ENCODE results near the gene STUB1. TPM values are rescaled to one million over a fixed set of nuclear protein-coding genes. Genes with fewer than 3 reads are reported as not detected.
A peak's percentile ranks its signal among the peaks of the same experiment; 100 is the strongest.
"Not testable (repeated sequence)": the region's sequence is repeated elsewhere in the genome, so short reads cannot be mapped to it uniquely, and the experiment has no call there.

The STUB1 gene
- total RNA-seq, 2 experiments from 2014 or later, result 72.4 to 85.5 TPM

GRCh38 chr16:711084-711483 lies 30.9 kb downstream of the STUB1 start:
- intact Hi-C loops (cut with micrococcal nuclease; ENCODE audit: unreplicated experiment), result loop anchor here (1.0 kb wide), 1 partner anchor 74 kb away; no protein-coding TSS in a partner anchor
- no peak for TF ChIP-seq EZH2phosphoT487 (IDR thresholded peaks at IDR 0.05; ENCODE audit: borderline replicate concordance, low read depth, low read length)
- no peak for TF ChIP-seq CTCF (conservative IDR thresholded peaks at IDR 0.05; ENCODE audit: low read length)
- no peaks in the 10 kb centered on the region for H3K36me3 ChIP-seq (ENCODE audit: insufficient read depth, low read length)
- no peak overlapping the region for H2AFZ ChIP-seq (ENCODE audit: low read length)
- DNase-seq (ENCODE audit: low spot score), result no peak
- H3K4me2 ChIP-seq (ENCODE audit: low read length), result no peak overlapping the region
- POLR2A ChIA-PET, result no interaction called here
- no TSS peak for BruUV-seq (replicated peaks)
- CTCF ChIA-PET (ENCODE audit: unreplicated experiment), result no interaction called here
- no peaks in the 10 kb centered on the region for H4K20me1 ChIP-seq (ENCODE audit: insufficient read depth, low read length)
- no peaks in the 10 kb centered on the region for H3K9me3 ChIP-seq (ENCODE audit: low read length)
- no peaks in the 10 kb centered on the region for H3K79me2 ChIP-seq (ENCODE audit: insufficient read depth, low read depth, low read length)
- H3K9me2 ChIP-seq (ENCODE audit: insufficient read depth, low read length), result no peaks in the 10 kb centered on the region
- H3K4me1 ChIP-seq (ENCODE audit: insufficient read depth, low read length, poor library complexity, severe bottlenecking), result peaks cover 12% of the 10 kb centered on the region
- H3K27ac ChIP-seq (ENCODE audit: low read depth, low read length, poor library complexity, severe bottlenecking), result no peak overlapping the region
- no peak overlapping the region for H3K4me3 ChIP-seq (ENCODE audit: low read depth, low read length, poor library complexity, severe bottlenecking)

- Histone ChIP-seq H4K20me1 (ENCODE audit: insufficient read depth, low read length) (no peaks in the 10 kb centered on the region), H3K9me3 (ENCODE audit: low read length) (no peaks in the 10 kb centered on the region), H3K4me2 (ENCODE audit: low read length) (no peak overlapping the region), H2AFZ (ENCODE audit: low read length) (no peak overlapping the region), H3K79me2 (ENCODE audit: insufficient read depth, low read depth, low read length) (no peaks in the 10 kb centered on the region), H3K9me2 (ENCODE audit: insufficient read depth, low read length) (no peaks in the 10 kb centered on the region), H3K4me3 (ENCODE audit: low read depth, low read length, poor library complexity, severe bottlenecking) (no peak overlapping the region), H3K4me1 (ENCODE audit: insufficient read depth, low read length, poor library complexity, severe bottlenecking) (peaks cover 17% of the 10 kb centered on the region), H3K27ac (ENCODE audit: low read depth, low read length, poor library complexity, severe bottlenecking) (no peak overlapping the region), H3K36me3 (ENCODE audit: insufficient read depth, low read length) (no peaks in the 10 kb centered on the region)
- TF ChIP-seq CTCF (conservative IDR thresholded peaks at IDR 0.05; ENCODE audit: low read length) (peak; percentile 84), EZH2phosphoT487 (IDR thresholded peaks at IDR 0.05; ENCODE audit: borderline replicate concordance, low read depth, low read length) (no peak)
- DNase-seq (ENCODE audit: low spot score), result peak; percentile 82
- intact Hi-C loops (cut with micrococcal nuclease; ENCODE audit: unreplicated experiment), result loop anchor here (1.0 kb wide), 1 partner anchor 74 kb away; no protein-coding TSS in a partner anchor
- POLR2A ChIA-PET, result interaction anchor here (0.7 to 1.0 kb wide), 2 partner anchors 10 to 28 kb away, joined by 3 to 6 read pairs; no protein-coding TSS in a partner anchor
- BruUV-seq (replicated peaks), result no TSS peak
- CTCF ChIA-PET (ENCODE audit: unreplicated experiment), result interaction anchor here (0.6 kb wide), 1 partner anchor 19 kb away, joined by 4 read pairs; no protein-coding TSS in a partner anchor
These were observed 31.5 kb downstream of the STUB1 start for GRCh38 chr16:711548-712320.

GRCh38 chr16:712740-713250 lies 32.6 kb downstream of the STUB1 start:
- BruUV-seq (replicated peaks); H3K79me2 ChIP-seq (ENCODE audit: insufficient read depth, low read depth, low read length); H4K20me1 ChIP-seq (ENCODE audit: insufficient read depth, low read length); H3K27ac ChIP-seq (ENCODE audit: low read depth, low read length, poor library complexity, severe bottlenecking); H3K36me3 ChIP-seq (ENCODE audit: insufficient read depth, low read length); H3K4me3 ChIP-seq (ENCODE audit: low read depth, low read length, poor library complexity, severe bottlenecking); H3K9me3 ChIP-seq (ENCODE audit: low read length); H3K9me2 ChIP-seq (ENCODE audit: insufficient read depth, low read length); H2AFZ ChIP-seq (ENCODE audit: low read length); intact Hi-C loops (cut with micrococcal nuclease; ENCODE audit: unreplicated experiment); H3K4me2 ChIP-seq (ENCODE audit: low read length): not testable (repeated sequence)
- peak; percentile 73 for TF ChIP-seq CTCF (conservative IDR thresholded peaks at IDR 0.05; ENCODE audit: low read length)
- ChIA-PET CTCF (ENCODE audit: unreplicated experiment) (interaction anchor here (0.6 kb wide), 1 partner anchor 15 kb away, joined by 3 read pairs; no protein-coding TSS in a partner anchor), POLR2A (interaction anchor here (0.7 to 1.0 kb wide), 2 partner anchors 9 to 27 kb away, joined by 3 to 6 read pairs; no protein-coding TSS in a partner anchor)
- H3K4me1 ChIP-seq (ENCODE audit: insufficient read depth, low read length, poor library complexity, severe bottlenecking), result peaks cover 17% of the 10 kb centered on the region
- DNase-seq (ENCODE audit: low spot score), result peak; percentile 67

All from OCI-LY7 (cell line).